ENCODE data around the gene SORD.

The SORD gene

DNA sequence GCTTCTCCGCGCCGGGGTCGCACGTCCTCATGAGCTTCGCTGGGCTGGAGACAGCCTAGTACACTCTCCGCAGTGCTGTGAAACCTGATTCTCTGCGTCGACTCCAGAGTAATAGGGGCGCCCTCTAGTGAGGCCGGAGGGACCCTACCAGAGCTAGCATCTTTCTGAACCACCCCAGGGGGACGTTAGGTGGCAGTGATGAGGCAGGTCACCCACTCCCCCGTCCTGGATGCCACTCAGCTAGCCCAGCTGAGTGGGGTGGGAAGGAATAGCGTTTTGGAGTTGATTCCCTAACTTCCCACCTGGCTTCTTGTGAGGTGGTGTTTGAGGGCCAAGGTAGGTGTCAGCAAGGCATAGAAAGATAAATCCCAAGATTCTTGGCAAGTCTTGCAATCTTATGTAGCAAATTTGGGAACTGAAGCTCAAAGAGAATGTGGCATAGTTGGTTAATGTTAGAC lies 95.2 kb downstream of the SORD start:
- Histone ChIP-seq H3K27ac (ENCODE audit: low read depth, low read length, severe bottlenecking) (no peak overlapping the region), H3K36me3 (ENCODE audit: control insufficient read depth, insufficient read depth, low read length) (no peaks in the 10 kb centered on the region), H3K9me3 (ENCODE audit: control insufficient read depth, low read length) (no peaks in the 10 kb centered on the region), H3K4me1 (ENCODE audit: control insufficient read depth, insufficient read depth, low read length, poor library complexity, severe bottlenecking) (peaks cover 22% of the 10 kb centered on the region), H3K4me3 (ENCODE audit: extremely low read depth, insufficient read depth, low read length, poor library complexity, severe bottlenecking) (no peak overlapping the region)
- WGBS, 2 experiments (ENCODE audit: insufficient coverage in 2 of 2), result 4 to 9% methylated on average over 8 to 10 of the region's 14 CpGs

DNA sequence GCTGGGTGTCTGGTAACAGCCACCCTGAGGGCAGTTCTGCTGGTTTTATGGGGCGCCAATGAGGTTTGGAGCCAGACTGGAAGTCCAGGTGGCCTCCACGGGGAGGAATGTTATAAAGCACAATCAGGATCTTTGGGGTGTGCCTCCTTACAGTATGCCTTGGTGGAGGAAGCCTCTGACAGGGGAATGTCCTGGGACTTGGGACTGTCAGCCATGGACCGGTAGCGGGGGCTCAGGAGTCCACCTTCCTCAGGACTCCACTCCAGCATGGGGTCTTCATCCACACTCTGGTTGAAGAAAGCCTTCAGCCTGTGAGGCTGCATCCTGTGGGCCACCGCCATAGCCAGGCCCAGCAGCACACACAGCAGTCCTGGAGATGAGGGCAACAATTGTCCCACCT lies 96.0 kb downstream of the SORD start:
- Histone ChIP-seq H3K36me3 (ENCODE audit: control insufficient read depth, insufficient read depth, low read length) (no peaks in the 10 kb centered on the region), H3K4me1 (ENCODE audit: control insufficient read depth, insufficient read depth, low read length, poor library complexity, severe bottlenecking) (peaks cover 18% of the 10 kb centered on the region)
- WGBS, 2 experiments (ENCODE audit: insufficient coverage in 2 of 2), result 94 to 97% methylated on average over 4 to 5 of the region's 5 CpGs

DNA sequence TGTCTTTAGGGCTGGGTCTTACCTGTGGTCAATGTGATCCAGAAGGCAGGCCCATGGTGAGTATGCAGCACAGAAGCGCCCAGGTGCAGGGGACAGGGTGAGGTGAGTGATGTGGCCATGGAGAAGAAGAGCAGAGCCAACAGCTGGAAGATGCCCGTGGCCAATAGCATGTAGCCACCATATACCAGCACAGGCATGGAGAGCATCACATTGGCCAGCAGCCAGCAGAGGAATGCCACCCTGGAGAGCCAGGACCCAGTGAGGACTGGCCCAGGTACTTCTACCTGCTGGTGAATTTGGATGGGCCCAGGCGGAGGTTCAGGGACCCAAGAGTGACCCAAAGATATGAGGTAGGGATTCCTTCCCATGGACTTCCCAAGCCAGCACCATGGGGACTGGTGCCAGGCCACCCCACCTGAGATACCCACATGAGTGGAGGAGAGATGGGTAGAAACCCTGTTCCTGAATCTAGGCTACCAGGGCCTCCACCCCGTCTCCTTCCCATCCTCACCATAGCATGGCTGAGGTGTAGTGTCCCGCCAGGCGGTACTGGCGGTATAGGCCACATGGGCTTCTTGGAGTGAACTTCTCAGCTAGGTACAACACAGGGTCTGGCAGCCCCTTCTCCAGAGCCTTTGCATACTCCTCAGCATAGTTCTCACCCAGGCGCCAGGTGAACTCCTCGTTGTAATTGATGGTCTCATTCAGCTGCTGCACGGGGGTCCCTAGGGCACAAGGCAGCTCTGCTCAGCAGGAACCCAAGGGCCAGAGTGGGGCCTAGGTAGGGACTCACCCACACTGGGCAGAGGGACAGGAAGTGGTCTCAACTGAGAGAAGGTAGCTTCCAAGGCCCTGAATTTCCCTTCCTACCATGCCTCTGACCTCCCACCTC lies 97.3 kb downstream of the SORD start:
- no peak overlapping the region for H3K4me3 ChIP-seq (ENCODE audit: extremely low read depth, insufficient read depth, low read length, poor library complexity, severe bottlenecking)
- peaks cover 14% of the 10 kb centered on the region for H3K4me1 ChIP-seq (ENCODE audit: control insufficient read depth, insufficient read depth, low read length, poor library complexity, severe bottlenecking)
- H3K9me3 ChIP-seq (ENCODE audit: control insufficient read depth, low read length), result no peaks in the 10 kb centered on the region
- no peaks in the 10 kb centered on the region for H3K36me3 ChIP-seq (ENCODE audit: control insufficient read depth, insufficient read depth, low read length)
- no peak overlapping the region for H3K27ac ChIP-seq (ENCODE audit: low read depth, low read length, severe bottlenecking)
- WGBS, 2 experiments (ENCODE audit: insufficient coverage in 2 of 2), result 93% methylated on average over 8 to 10 of the region's 10 CpGs

More for the DNA sequence above, 96.0 kb downstream of the SORD start:
- H3K4me3 ChIP-seq (ENCODE audit: extremely low read depth, insufficient read depth, low read length, poor library complexity, severe bottlenecking), result no peak overlapping the region
- no peak overlapping the region for H3K27ac ChIP-seq (ENCODE audit: low read depth, low read length, severe bottlenecking)
- H3K9me3 ChIP-seq (ENCODE audit: control insufficient read depth, low read length), result no peaks in the 10 kb centered on the region

- H3K4me3 ChIP-seq (ENCODE audit: extremely low read depth, insufficient read depth, low read length, poor library complexity, severe bottlenecking), result no peak overlapping the region
- H3K36me3 ChIP-seq (ENCODE audit: control insufficient read depth, insufficient read depth, low read length), result no peaks in the 10 kb centered on the region
- H3K4me1 ChIP-seq (ENCODE audit: control insufficient read depth, insufficient read depth, low read length, poor library complexity, severe bottlenecking), result peaks cover 14% of the 10 kb centered on the region
- no peaks in the 10 kb centered on the region for H3K9me3 ChIP-seq (ENCODE audit: control insufficient read depth, low read length)
- H3K27ac ChIP-seq (ENCODE audit: low read depth, low read length, severe bottlenecking), result no peak overlapping the region
- 92 to 93% methylated on average over 2 of the region's 3 CpGs for WGBS, 2 experiments (ENCODE audit: insufficient coverage in 2 of 2)
Measured at GRCh38 chr15:45121020-45121419, 98.0 kb downstream of the SORD start.

GRCh38 chr15:45121706-45122417 lies 98.9 kb downstream of the SORD start:
- WGBS, 2 experiments (ENCODE audit: insufficient coverage in 2 of 2), result 81 to 85% methylated on average over 3 to 4 of the region's 9 CpGs
- H3K4me3 ChIP-seq (ENCODE audit: extremely low read depth, insufficient read depth, low read length, poor library complexity, severe bottlenecking), result no peak overlapping the region
- H3K4me1 ChIP-seq (ENCODE audit: control insufficient read depth, insufficient read depth, low read length, poor library complexity, severe bottlenecking), result peaks cover 14% of the 10 kb centered on the region
- no peaks in the 10 kb centered on the region for H3K9me3 ChIP-seq (ENCODE audit: control insufficient read depth, low read length)
- H3K27ac ChIP-seq (ENCODE audit: low read depth, low read length, severe bottlenecking), result no peak overlapping the region
- no peaks in the 10 kb centered on the region for H3K36me3 ChIP-seq (ENCODE audit: control insufficient read depth, insufficient read depth, low read length)

DNA sequence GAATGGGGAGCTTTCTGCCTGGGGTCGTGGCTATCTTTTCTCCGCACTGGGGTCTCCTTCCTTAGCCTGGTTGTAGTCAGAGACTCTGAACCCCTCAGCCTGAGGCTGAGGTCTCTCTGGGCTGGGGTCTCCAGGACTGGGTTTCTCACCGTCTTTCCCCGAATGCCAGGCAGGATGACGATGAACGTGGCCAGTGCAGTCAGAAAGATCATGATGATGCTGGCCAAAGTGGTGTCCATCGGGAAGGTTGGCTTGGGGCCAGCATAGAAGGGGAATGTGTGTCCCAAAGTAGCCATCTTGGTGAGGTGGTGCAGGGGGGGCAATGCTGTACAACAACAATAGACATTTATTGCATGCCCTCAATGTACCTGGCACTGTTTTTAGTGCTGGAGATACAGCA lies 99.7 kb downstream of the SORD start:
- peaks cover 14% of the 10 kb centered on the region for H3K4me1 ChIP-seq (ENCODE audit: control insufficient read depth, insufficient read depth, low read length, poor library complexity, severe bottlenecking)
- H3K27ac ChIP-seq (ENCODE audit: low read depth, low read length, severe bottlenecking), result no peak overlapping the region
- H3K9me3 ChIP-seq (ENCODE audit: control insufficient read depth, low read length), result no peaks in the 10 kb centered on the region
- 91 to 93% methylated on average over 7 of the region's 7 CpGs for WGBS, 2 experiments (ENCODE audit: insufficient coverage in 2 of 2)
- no peak overlapping the region for H3K4me3 ChIP-seq (ENCODE audit: extremely low read depth, insufficient read depth, low read length, poor library complexity, severe bottlenecking)
- no peaks in the 10 kb centered on the region for H3K36me3 ChIP-seq (ENCODE audit: control insufficient read depth, insufficient read depth, low read length)

- H3K27ac ChIP-seq (ENCODE audit: low read depth, low read length, severe bottlenecking), result no peak overlapping the region
Measured at GRCh38 chr15:45123397-45123796, 100.4 kb downstream of the SORD start.

DNA sequence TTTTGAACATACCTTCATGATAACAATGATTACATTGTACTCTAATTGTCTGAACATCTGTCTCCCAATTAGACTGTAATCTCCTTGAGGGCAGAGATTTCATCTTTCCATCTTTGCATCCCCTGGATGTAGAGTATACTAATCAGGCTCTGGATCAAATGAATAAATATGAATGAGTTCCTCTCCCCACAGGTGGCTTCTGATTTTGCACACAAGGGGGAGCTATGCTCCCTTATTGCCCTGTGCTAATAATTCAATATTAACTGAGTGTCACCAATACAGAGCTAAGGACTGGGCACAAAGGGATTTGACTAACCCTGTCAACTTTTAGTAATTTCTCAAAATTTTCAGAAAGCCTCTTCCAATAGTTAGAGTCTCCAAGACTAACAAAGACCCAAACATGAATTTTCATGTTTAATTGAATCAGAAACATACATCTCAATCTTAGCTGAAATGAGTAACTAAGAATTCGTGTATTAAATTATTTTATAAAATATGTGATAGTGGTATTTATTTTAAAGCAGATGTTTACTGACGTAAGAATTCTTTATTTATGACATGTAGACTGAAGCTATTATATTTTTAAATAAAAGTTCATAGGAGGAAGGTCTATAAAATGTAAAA lies 103.7 kb downstream of the SORD start:
- Histone ChIP-seq H3K27ac (ENCODE audit: low read depth, low read length, severe bottlenecking) (no peak overlapping the region), H3K4me1 (ENCODE audit: control insufficient read depth, insufficient read depth, low read length, poor library complexity, severe bottlenecking) (peaks cover 22% of the 10 kb centered on the region), H3K36me3 (ENCODE audit: control insufficient read depth, insufficient read depth, low read length) (no peaks in the 10 kb centered on the region), H3K4me3 (ENCODE audit: extremely low read depth, insufficient read depth, low read length, poor library complexity, severe bottlenecking) (no peak overlapping the region), H3K9me3 (ENCODE audit: control insufficient read depth, low read length) (no peaks in the 10 kb centered on the region)
- no CpG with 5 or more reads among the region's 2 CpGs for WGBS, 2 experiments (ENCODE audit: insufficient coverage in 2 of 2)

More at GRCh38 chr15:45123397-45123796, 100.4 kb downstream of the SORD start:
- no peak overlapping the region for H3K4me3 ChIP-seq (ENCODE audit: extremely low read depth, insufficient read depth, low read length, poor library complexity, severe bottlenecking)
- peaks cover 14% of the 10 kb centered on the region for H3K4me1 ChIP-seq (ENCODE audit: control insufficient read depth, insufficient read depth, low read length, poor library complexity, severe bottlenecking)
- no peaks in the 10 kb centered on the region for H3K36me3 ChIP-seq (ENCODE audit: control insufficient read depth, insufficient read depth, low read length)
- H3K9me3 ChIP-seq (ENCODE audit: control insufficient read depth, low read length), result no peaks in the 10 kb centered on the region
